Osteocyte (in vitro differentiated cells): ENCODE measurements around the gene NFIC. TPM values are rescaled to one million over a fixed set of nuclear protein-coding genes. Genes with fewer than 3 reads are reported as not detected.
A peak's percentile ranks its signal among the peaks of the same experiment; 100 is the strongest.
"Not testable (repeated sequence)": the region's sequence is repeated elsewhere in the genome, so short reads cannot be mapped to it uniquely, and the experiment has no call there.

ENCODE experiments used
- DNase-seq: peaks from one replicate; pipeline ENCODE4 v3.0.0; 2021; ENCODE audit warnings: mixed read lengths; ENCODE audit not compliant: unreplicated experiment; ENCODE audit errors: extremely low spot score
- H3K27ac Mint-ChIP-seq: one replicate; pipeline ENCODE4 v1.8.0; 2021; ENCODE audit warnings: mild to moderate bottlenecking, mixed read lengths; ENCODE audit not compliant: unreplicated experiment
- H3K27me3 Mint-ChIP-seq: one replicate; pipeline ENCODE4 v1.8.0; 2021; ENCODE audit warnings: mixed read lengths; ENCODE audit not compliant: unreplicated experiment
- H3K36me3 Mint-ChIP-seq: one replicate; pipeline ENCODE4 v1.8.0; 2021; ENCODE audit warnings: mixed read lengths; ENCODE audit not compliant: unreplicated experiment
- H3K4me1 Mint-ChIP-seq: one replicate; pipeline ENCODE4 v1.8.0; 2021; ENCODE audit warnings: mixed read lengths; ENCODE audit not compliant: unreplicated experiment
- H3K4me3 Mint-ChIP-seq: one replicate; pipeline ENCODE4 v1.8.0; 2021; ENCODE audit warnings: mild to moderate bottlenecking, moderate library complexity, mixed read lengths; ENCODE audit not compliant: unreplicated experiment
- H3K9me3 Mint-ChIP-seq: one replicate; pipeline ENCODE4 v1.8.0; 2021; ENCODE audit warnings: mixed read lengths; ENCODE audit not compliant: unreplicated experiment
- CTCF ChIP-seq: fragments of 200-600 bp; sonication (generic); IDR thresholded peaks from 2 replicates; pipeline ENCODE4 v1.5.0; 2021; ENCODE audit warnings: antibody characterized with exemption, mild to moderate bottlenecking, moderate library complexity
- total RNA-seq: library from RNA; stranded (reverse); gene quantifications from 2 replicates; pipeline ENCODE4 v1.2.1, GENCODE V29; 2021

NFIC gene
- total RNA-seq, 1 donor from 2014 or later = 63.8 TPM

- Mint-ChIP-seq H3K36me3 (no peaks in the 10 kb centered on the region), H3K9me3 (no peaks in the 10 kb centered on the region), H3K27me3 (peaks cover 3% of the 10 kb centered on the region), H3K4me3 (no peak overlapping the region), H3K27ac (no peak overlapping the region), H3K4me1 (peaks cover 9% of the 10 kb centered on the region)
- TF ChIP-seq CTCF = no peak
- no peak for DNase-seq
Observed at GRCh38 chr19:3345850-3346460, 20.4 kb upstream of the NFIC start.

DNA sequence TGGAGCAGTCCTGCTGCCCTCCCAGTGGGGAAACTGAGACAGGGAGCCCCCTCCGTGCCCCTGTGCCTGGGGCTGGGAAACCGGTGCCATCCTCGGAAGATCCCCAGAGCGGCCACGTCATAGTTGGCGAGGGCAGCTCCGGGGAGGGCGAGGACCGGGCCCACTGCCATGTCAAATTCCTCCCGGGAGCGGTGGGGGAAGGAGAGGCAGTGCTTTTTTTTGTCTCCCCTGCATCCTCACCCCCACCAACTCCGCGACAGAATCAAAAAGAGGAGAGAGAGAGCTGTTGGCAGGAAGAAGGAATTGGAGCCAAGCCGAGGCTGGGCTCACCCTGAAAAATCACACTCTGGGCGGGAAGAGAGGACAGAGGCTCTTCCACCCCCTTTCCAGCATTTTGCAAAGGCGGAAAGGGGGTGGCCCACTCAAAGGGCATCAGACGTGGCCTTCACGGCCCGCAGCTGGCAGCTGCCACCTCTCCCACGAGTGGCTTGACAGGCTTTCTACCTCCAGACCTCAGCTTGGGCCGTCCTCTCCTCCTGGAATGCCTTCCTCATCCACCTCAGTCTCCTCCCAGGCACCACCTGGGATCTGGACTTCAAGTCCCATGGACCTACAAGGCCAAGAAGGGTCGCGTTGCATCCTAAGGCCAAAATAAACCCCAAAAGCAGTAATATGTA is 19.6 kb upstream of the NFIC start:
- H3K27ac Mint-ChIP-seq = no peak overlapping the region

GRCh38 chr19:3348042-3348441 is 18.3 kb upstream of the NFIC start:
- Mint-ChIP-seq H3K4me1 (peaks cover 9% of the 10 kb centered on the region), H3K36me3 (no peaks in the 10 kb centered on the region), H3K4me3 (no peak overlapping the region), H3K9me3 (no peaks in the 10 kb centered on the region), H3K27me3 (peaks cover 10% of the 10 kb centered on the region), H3K27ac (no peak overlapping the region)
- no peak for TF ChIP-seq CTCF
- no peak for DNase-seq

More for the DNA sequence above, 19.6 kb upstream of the NFIC start:
- DNase-seq = peak; percentile 86
- Mint-ChIP-seq H3K4me1 (peaks cover 9% of the 10 kb centered on the region), H3K9me3 (no peaks in the 10 kb centered on the region), H3K27me3 (peaks cover 7% of the 10 kb centered on the region), H3K36me3 (no peaks in the 10 kb centered on the region), H3K4me3 (no peak overlapping the region)
- no peak for TF ChIP-seq CTCF

DNA sequence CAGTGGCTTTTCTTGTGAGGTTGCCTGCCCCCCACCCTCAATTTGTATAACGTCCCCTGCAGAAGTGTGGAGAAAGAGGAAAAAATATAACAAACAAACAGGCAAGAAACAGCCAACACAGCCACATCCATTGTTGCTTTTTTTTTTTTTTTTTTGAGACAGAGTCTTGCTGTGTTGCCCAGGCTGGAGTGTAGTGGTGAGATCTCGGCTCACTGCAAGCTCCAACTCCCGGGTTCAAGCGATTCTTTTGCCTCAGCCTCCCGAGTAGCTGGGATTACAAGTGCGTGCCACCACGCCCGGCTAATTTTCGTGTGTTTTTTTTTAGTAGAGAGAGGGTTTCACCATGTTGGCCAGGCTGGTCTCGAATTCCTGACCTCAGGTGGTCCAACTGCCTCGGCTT is 17.9 kb upstream of the NFIC start:
- peaks cover 10% of the 10 kb centered on the region for H3K27me3 Mint-ChIP-seq
- not testable (repeated sequence) for DNase-seq, H3K36me3 Mint-ChIP-seq, H3K27ac Mint-ChIP-seq, H3K9me3 Mint-ChIP-seq, H3K4me1 Mint-ChIP-seq, H3K4me3 Mint-ChIP-seq

GRCh38 chr19:3350014-3350663 is 16.2 kb upstream of the NFIC start:
- no peak for DNase-seq
- no peaks in the 10 kb centered on the region for H3K9me3 Mint-ChIP-seq
- TF ChIP-seq CTCF = no peak
- H3K4me3 Mint-ChIP-seq = no peak overlapping the region
- H3K27me3 Mint-ChIP-seq = peaks cover 10% of the 10 kb centered on the region
- H3K4me1 Mint-ChIP-seq = peaks cover 8% of the 10 kb centered on the region
- no peaks in the 10 kb centered on the region for H3K36me3 Mint-ChIP-seq
- H3K27ac Mint-ChIP-seq = no peak overlapping the region
